HepG2 (cell line): ENCODE data around the gene RRAS. TPM values are rescaled to one million over a fixed set of nuclear protein-coding genes. Genes with fewer than 3 reads are reported as not detected.
A peak's percentile ranks its signal among the peaks of the same experiment; 100 is the strongest.

Source experiments
- BHLHE40 ChIP-seq: IDR thresholded peaks from 2 replicates; pipeline ENCODE4 v1.6.1; 2011; ENCODE audit warnings: low read length, improper control_type of control experiment
- DMAP1 ChIP-seq: IDR thresholded peaks from 2 replicates; pipeline ENCODE4 v1.6.1; 2016
- HNRNPK ChIP-seq: fragments of 200-400 bp; formaldehyde crosslinking; IDR thresholded peaks from 2 replicates; pipeline ENCODE4 v1.6.1; 2018; ENCODE audit warnings: low read length, low read depth, moderate library complexity, mild to moderate bottlenecking; ENCODE audit not compliant: poor library complexity, severe bottlenecking
- KDM6A ChIP-seq: IDR thresholded peaks from 2 replicates; pipeline ENCODE4 v1.6.1; 2016; ENCODE audit warnings: low read depth
- KMT2A ChIP-seq: sonication (generic); formaldehyde crosslinking; IDR thresholded peaks from 2 replicates; pipeline ENCODE4 v1.4.0; 2020; ENCODE audit warnings: missing genetic modification reagents
- POLR2A ChIP-seq, 2 experiments: IDR thresholded peaks; 2 replicates each; pipeline ENCODE4 v1.6.1; 2011; ENCODE audit warnings: low read depth in 2 of 2, low read length in 2 of 2, mild to moderate bottlenecking in 1 of 2, moderate library complexity in 1 of 2; ENCODE audit not compliant: insufficient read depth in 1 of 2
- REXO4 ChIP-seq: sonication (generic); formaldehyde crosslinking; IDR thresholded peaks from 2 replicates; pipeline ENCODE4 v1.8.0; 2022; ENCODE audit warnings: missing genetic modification reagents, mild to moderate bottlenecking, borderline replicate concordance
- TEF ChIP-seq: sonication (generic); formaldehyde crosslinking; IDR thresholded peaks from 2 replicates; pipeline ENCODE4 v1.5.0; 2020; ENCODE audit warnings: missing genetic modification reagents
- TFDP2 ChIP-seq: sonication (generic); formaldehyde crosslinking; IDR thresholded peaks from 2 replicates; pipeline ENCODE4 v1.4.0; 2020; ENCODE audit warnings: missing genetic modification reagents
- TRIM24 ChIP-seq: sonication (generic); formaldehyde crosslinking; IDR thresholded peaks from 2 replicates; pipeline ENCODE4 v1.8.0; 2022; ENCODE audit warnings: mild to moderate bottlenecking, missing genetic modification reagents
- WIZ ChIP-seq: sonication (generic); formaldehyde crosslinking; IDR thresholded peaks from 2 replicates; pipeline ENCODE4 v1.5.1; 2020; ENCODE audit warnings: mild to moderate bottlenecking, missing genetic modification reagents
- ZFP1 ChIP-seq: IDR thresholded peaks from 2 replicates; pipeline ENCODE4 v1.6.1; 2016
- ZKSCAN1 ChIP-seq: fragments of 150-350 bp; IDR thresholded peaks from 2 replicates; pipeline ENCODE4 v1.6.1; 2014; ENCODE audit warnings: low read length
- ZNF207 ChIP-seq: fragments of 450-650 bp; IDR thresholded peaks from 2 replicates; pipeline ENCODE4 v1.6.1; 2016; ENCODE audit warnings: antibody characterized with exemption, borderline replicate concordance
- ZNF24 ChIP-seq: fragments of 450-650 bp; IDR thresholded peaks from 2 replicates; pipeline ENCODE4 v1.6.1; 2017; ENCODE audit warnings: antibody characterized with exemption, mild to moderate bottlenecking
- ZNF317 ChIP-seq: sonication (generic); formaldehyde crosslinking; IDR thresholded peaks from 2 replicates; pipeline ENCODE4 v1.5.0; 2020; ENCODE audit warnings: mild to moderate bottlenecking, missing genetic modification reagents
- ZNF761 ChIP-seq: sonication (generic); formaldehyde crosslinking; conservative IDR thresholded peaks from 2 replicates; pipeline ENCODE4 v1.4.0; 2020; ENCODE audit warnings: mild to moderate bottlenecking, missing genetic modification reagents
- polyA plus RNA-seq, 8 experiments: library from polyadenylated mRNA; depleted of rRNA in 3 of 8; stranded (reverse) in 7 of 8; unstranded in 1 of 8; fragments of >200 nt; fragmentation: Illumina TruSeq in 4 of 8; extraction: Trizol in 4 of 8; gene quantifications; 2 replicates each; pipeline versions ENCODE4 v1.2.1 to v1.2.3, GENCODE V29; 2011 to 2016; ENCODE audit warnings: low read depth in 4 of 8, missing spikeins in 1 of 8, mixed read lengths in 1 of 8; ENCODE audit not compliant: insufficient read depth in 1 of 8
- total RNA-seq, 5 experiments: library from RNA; depleted of rRNA; stranded (reverse); fragments of >200 nt; fragmentation: Illumina TruSeq; extraction: Trizol; gene quantifications; 2 replicates each; pipeline ENCODE4 v1.2.3, GENCODE V29; 2016; ENCODE audit warnings: low read depth in 1 of 5
- TF ChIP-seq, protein P1 (sequence below), 2 experiments: sonication (generic) in 1 of 2; formaldehyde crosslinking in 1 of 2; IDR thresholded peaks; 2 replicates each; pipeline versions ENCODE4 v1.4.0 to v1.6.1; 2016 to 2020; ENCODE audit warnings: borderline replicate concordance in 1 of 2, low read depth in 1 of 2, mild to moderate bottlenecking in 1 of 2, missing genetic modification reagents in 1 of 2
- TF ChIP-seq, protein P2 (sequence below): sonication (generic); formaldehyde crosslinking; IDR thresholded peaks from 2 replicates; pipeline ENCODE4 v1.9.0; 2021; ENCODE audit warnings: missing genetic modification reagents, borderline replicate concordance
- TF ChIP-seq, protein P3 (sequence below): IDR thresholded peaks from 2 replicates; pipeline ENCODE4 v1.6.1; 2016; ENCODE audit warnings: mild to moderate bottlenecking

The RRAS gene
- total and polyA plus RNA-seq, 2 of the 13 experiments (the other 11 are each of a cell fraction or from before 2014, with no cell fraction given) = 1.5 to 12.0 TPM

- TF ChIP-seq KMT2A (CRISPR knock-in tag) (0 out of 2 replicates have a peak, but pooled peaks have one; percentile 3), DMAP1 (0 out of 2 replicates have a peak, but pooled peaks have one; percentile 18), BHLHE40 (no peak), ZNF761 (no peak), KDM6A (CRISPR knock-in tag) (no peak), TFDP2 (peak; percentile 2; the same call in 1 of the 2 replicates), ZKSCAN1 (no peak), ZNF317 (CRISPR knock-in tag) (no peak), WIZ (0 out of 2 replicates have a peak, but pooled peaks have one; percentile 4), TEF (CRISPR knock-in tag) (no peak), ZFP1 (CRISPR knock-in tag) (no peak), ZNF24 (no peak), POLR2A (IDR thresholded peaks at IDR 0.05; ENCODE audit: insufficient read depth in 1 of 2, low read depth in 2 of 2, low read length in 2 of 2) (peak in 1 of 2 experiments; percentile 71; a peak in 2 of 4 replicates), HNRNPK (peak; percentile 60), ZNF207 (no peak), REXO4 (no peak), TRIM24 (CRISPR knock-in tag) (no peak)
- TF ChIP-seq, protein P1, sequence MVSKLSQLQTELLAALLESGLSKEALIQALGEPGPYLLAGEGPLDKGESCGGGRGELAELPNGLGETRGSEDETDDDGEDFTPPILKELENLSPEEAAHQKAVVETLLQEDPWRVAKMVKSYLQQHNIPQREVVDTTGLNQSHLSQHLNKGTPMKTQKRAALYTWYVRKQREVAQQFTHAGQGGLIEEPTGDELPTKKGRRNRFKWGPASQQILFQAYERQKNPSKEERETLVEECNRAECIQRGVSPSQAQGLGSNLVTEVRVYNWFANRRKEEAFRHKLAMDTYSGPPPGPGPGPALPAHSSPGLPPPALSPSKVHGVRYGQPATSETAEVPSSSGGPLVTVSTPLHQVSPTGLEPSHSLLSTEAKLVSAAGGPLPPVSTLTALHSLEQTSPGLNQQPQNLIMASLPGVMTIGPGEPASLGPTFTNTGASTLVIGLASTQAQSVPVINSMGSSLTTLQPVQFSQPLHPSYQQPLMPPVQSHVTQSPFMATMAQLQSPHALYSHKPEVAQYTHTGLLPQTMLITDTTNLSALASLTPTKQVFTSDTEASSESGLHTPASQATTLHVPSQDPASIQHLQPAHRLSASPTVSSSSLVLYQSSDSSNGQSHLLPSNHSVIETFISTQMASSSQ (IDR thresholded peaks at IDR 0.05; ENCODE audit: low read depth) = no peak
- TF ChIP-seq, protein P1 (CRISPR knock-in tag; IDR thresholded peaks at IDR 0.05; ENCODE audit: borderline replicate concordance) = no peak
- TF ChIP-seq, protein P2, sequence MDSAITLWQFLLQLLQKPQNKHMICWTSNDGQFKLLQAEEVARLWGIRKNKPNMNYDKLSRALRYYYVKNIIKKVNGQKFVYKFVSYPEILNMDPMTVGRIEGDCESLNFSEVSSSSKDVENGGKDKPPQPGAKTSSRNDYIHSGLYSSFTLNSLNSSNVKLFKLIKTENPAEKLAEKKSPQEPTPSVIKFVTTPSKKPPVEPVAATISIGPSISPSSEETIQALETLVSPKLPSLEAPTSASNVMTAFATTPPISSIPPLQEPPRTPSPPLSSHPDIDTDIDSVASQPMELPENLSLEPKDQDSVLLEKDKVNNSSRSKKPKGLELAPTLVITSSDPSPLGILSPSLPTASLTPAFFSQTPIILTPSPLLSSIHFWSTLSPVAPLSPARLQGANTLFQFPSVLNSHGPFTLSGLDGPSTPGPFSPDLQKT (CRISPR knock-in tag) = no peak
- TF ChIP-seq, protein P3, sequence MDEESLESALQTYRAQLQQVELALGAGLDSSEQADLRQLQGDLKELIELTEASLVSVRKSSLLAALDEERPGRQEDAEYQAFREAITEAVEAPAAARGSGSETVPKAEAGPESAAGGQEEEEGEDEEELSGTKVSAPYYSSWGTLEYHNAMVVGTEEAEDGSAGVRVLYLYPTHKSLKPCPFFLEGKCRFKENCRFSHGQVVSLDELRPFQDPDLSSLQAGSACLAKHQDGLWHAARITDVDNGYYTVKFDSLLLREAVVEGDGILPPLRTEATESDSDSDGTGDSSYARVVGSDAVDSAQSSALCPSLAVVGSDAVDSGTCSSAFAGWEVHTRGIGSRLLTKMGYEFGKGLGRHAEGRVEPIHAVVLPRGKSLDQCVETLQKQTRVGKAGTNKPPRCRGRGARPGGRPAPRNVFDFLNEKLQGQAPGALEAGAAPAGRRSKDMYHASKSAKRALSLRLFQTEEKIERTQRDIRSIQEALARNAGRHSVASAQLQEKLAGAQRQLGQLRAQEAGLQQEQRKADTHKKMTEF (CRISPR knock-in tag) = no peak; the same call in 1 of the 2 replicates
These were observed 48.8 kb downstream of the RRAS start, which contains the start of gene PRR12 (continued) for GRCh38 chr19:49590971-49591730.
